SK-N-SH (cell line): Measurements from ENCODE around the gene TMCO6. TPM values are rescaled to one million over a fixed set of nuclear protein-coding genes. Genes with fewer than 3 reads are reported as not detected.
"Not testable (repeated sequence)": the region's sequence is repeated elsewhere in the genome, so short reads cannot be mapped to it uniquely, and the experiment has no call there.

Source experiments
- CTCF ChIA-PET: fragments of 300-600, 350-600 bp; formaldehyde crosslinking; extraction: SDS; loops from one replicate; lab custom pipeline; 2021; lab: Yijun Ruan, JAX
- POLR2A ChIA-PET: fragments of 350-600 bp; sonication (Branson Sonifier 250); formaldehyde crosslinking; extraction: SDS; loops from one replicate; lab custom pipeline; 2020; ENCODE audit warnings: antibody characterized with exemption, inconsistent platforms; lab: Yijun Ruan, JAX
- DNase-seq: peaks from one replicate; pipeline ENCODE4 v3.0.0; 2012
- H2AFZ ChIP-seq: fragments of 200-600 bp; sonication (generic); 2 replicates; pipeline ENCODE4 v1.8.1; 2016; ENCODE audit warnings: antibody characterized with exemption, mild to moderate bottlenecking, low read depth
- H3F3A ChIP-seq: fragments of 200-600 bp; sonication (generic); replicated peaks from 2 replicates; pipeline ENCODE3; 2016; ENCODE audit warnings: antibody characterized with exemption, mild to moderate bottlenecking; ENCODE audit not compliant: insufficient read depth
- H3K27ac ChIP-seq, 2 experiments: fragments of 200-500 bp in 1 of 2; fragments of 200-600 bp in 1 of 2; sonication (Bioruptor generic) in 1 of 2; sonication (generic), shearing (Covaris generic) in 1 of 2; 2 replicates each; pipeline versions ENCODE4 v1.5.1 to v1.6.1; 2014 to 2016; ENCODE audit warnings: low read depth in 2 of 2, inconsistent platforms in 1 of 2, low read length in 1 of 2, mild to moderate bottlenecking in 1 of 2, mixed read lengths in 1 of 2
- H3K27me3 ChIP-seq: fragments of 200-600 bp; sonication (generic), shearing (Covaris generic); 2 replicates; pipeline ENCODE4 v1.6.1; 2016; ENCODE audit warnings: mixed run types; ENCODE audit not compliant: insufficient read depth
- H3K36me3 ChIP-seq, 2 experiments: fragments of 200-500 bp in 1 of 2; fragments of 200-600 bp in 1 of 2; sonication (Bioruptor generic) in 1 of 2; sonication (generic) in 1 of 2; replicated peaks in 1 of 2; 2 replicates each; pipeline versions ENCODE3 to v1.5.1; 2014 to 2016; ENCODE audit warnings: low read length in 1 of 2, mild to moderate bottlenecking in 1 of 2; ENCODE audit not compliant: insufficient read depth in 2 of 2, control insufficient read depth in 1 of 2
- H3K4me1 ChIP-seq, 2 experiments: fragments of 200-500 bp in 1 of 2; fragments of 200-600 bp in 1 of 2; sonication (Bioruptor generic) in 1 of 2; sonication (generic), shearing (Covaris generic) in 1 of 2; 2 replicates each; pipeline versions ENCODE4 v1.5.1 to v1.6.1; 2014 to 2016; ENCODE audit warnings: low read depth in 1 of 2, low read length in 1 of 2, mixed run types in 1 of 2; ENCODE audit not compliant: insufficient read depth in 2 of 2, control insufficient read depth in 1 of 2
- H3K4me2 ChIP-seq: fragments of 200-600 bp; sonication (generic), shearing (Covaris generic); 2 replicates; pipeline ENCODE4 v1.6.1; 2017; ENCODE audit warnings: mixed run types
- H3K4me3 ChIP-seq, 2 experiments: fragments of 200-500 bp in 1 of 2; fragments of 200-600 bp in 1 of 2; sonication (Bioruptor generic) in 1 of 2; sonication (generic), shearing (Covaris generic) in 1 of 2; 2 replicates each; pipeline versions ENCODE4 v1.5.1 to v1.8.1; 2014 to 2016; ENCODE audit warnings: low read depth in 2 of 2, inconsistent platforms in 1 of 2, low read length in 1 of 2, mild to moderate bottlenecking in 1 of 2, mixed read lengths in 1 of 2, moderate library complexity in 1 of 2
- H3K79me2 ChIP-seq: fragments of 200-600 bp; sonication (generic); 2 replicates; pipeline ENCODE4 v1.8.1; 2017; ENCODE audit warnings: mild to moderate bottlenecking; ENCODE audit not compliant: insufficient read depth
- H3K9ac ChIP-seq: fragments of 200-600 bp; sonication (generic); 2 replicates; pipeline ENCODE4 v1.6.1; 2017; ENCODE audit warnings: mixed run types
- H3K9me2 ChIP-seq: fragments of 200-600 bp; sonication (generic); 2 replicates; pipeline ENCODE4 v1.6.1; 2017; ENCODE audit warnings: mixed run types
- H3K9me3 ChIP-seq: fragments of 200-600 bp; sonication (generic); 2 replicates; pipeline ENCODE4 v1.6.1; 2017; ENCODE audit warnings: mixed run types, mild to moderate bottlenecking, moderate library complexity
- H4K20me1 ChIP-seq: fragments of 200-600 bp; sonication (generic); 2 replicates; pipeline ENCODE4 v1.6.1; 2017; ENCODE audit warnings: mild to moderate bottlenecking, mixed run types; ENCODE audit not compliant: insufficient read depth
- EZH2phosphoT487 ChIP-seq: fragments of 200-600 bp; sonication (generic); IDR thresholded peaks from 2 replicates; pipeline ENCODE4 v1.6.1; 2017; ENCODE audit warnings: low read depth, mixed run types, mild to moderate bottlenecking, antibody characterized with exemption, moderate library complexity, borderline replicate concordance
- FOXJ3 ChIP-seq: sonication (generic); formaldehyde crosslinking; IDR thresholded peaks from 2 replicates; pipeline ENCODE4 v1.5.1; 2020; ENCODE audit warnings: mild to moderate bottlenecking, missing genetic modification reagents
- GABPA ChIP-seq: IDR thresholded peaks from 2 replicates; pipeline ENCODE4 v1.4.0; 2012; ENCODE audit warnings: low read depth, mild to moderate bottlenecking
- MEF2A ChIP-seq: IDR thresholded peaks from 2 replicates; pipeline ENCODE4 v1.4.0; 2012; ENCODE audit warnings: low read depth, borderline replicate concordance
- RAD21 ChIP-seq: IDR thresholded peaks from 2 replicates; pipeline ENCODE4 v1.6.1; 2012; ENCODE audit warnings: mild to moderate bottlenecking, low read length
- RXRA ChIP-seq: IDR thresholded peaks from 2 replicates; pipeline ENCODE4 v1.4.0; 2012; ENCODE audit warnings: low read depth, mild to moderate bottlenecking, borderline replicate concordance
- TAF1 ChIP-seq: IDR thresholded peaks from 2 replicates; pipeline ENCODE4 v1.6.1; 2012; ENCODE audit warnings: low read depth, mild to moderate bottlenecking, low read length, moderate library complexity, borderline replicate concordance
- TCF12 ChIP-seq: IDR thresholded peaks from 2 replicates; pipeline ENCODE4 v1.4.0; 2012
- TEAD4 ChIP-seq: IDR thresholded peaks from 2 replicates; pipeline ENCODE4 v1.4.0; 2012; ENCODE audit warnings: mild to moderate bottlenecking, borderline replicate concordance; ENCODE audit not compliant: insufficient read depth
- WGBS: methylation state at CpG from one replicate; pipeline ENCODE4 v1.1.6; 2017; ENCODE audit warnings: low lambda C conversion rate; 5-methylcytosine and 5-hydroxymethylcytosine counted together
- polyA plus RNA-seq, 3 experiments: library from polyadenylated mRNA; depleted of rRNA; stranded (reverse); fragments of >200 nt; gene quantifications; 2 replicates each; pipeline ENCODE4 v1.2.3, GENCODE V29; 2012
- TF ChIP-seq, protein P1 (sequence below): IDR thresholded peaks from 2 replicates; pipeline ENCODE4 v1.6.1; 2012; ENCODE audit warnings: mild to moderate bottlenecking, low read depth, low read length, moderate library complexity
- TF ChIP-seq, protein P2 (sequence below): IDR thresholded peaks from 2 replicates; pipeline ENCODE4 v1.4.0; 2012; ENCODE audit warnings: low read depth, borderline replicate concordance

TMCO6 gene
- polyA plus RNA-seq, 1 of the 3 experiments (the other 2 are of a cell fraction) = 27.7 TPM

- TF ChIP-seq TEAD4 (no peak), TAF1 (peak; percentile 89), RXRA (peak; percentile 40; the same call in 1 of the 2 replicates), EZH2phosphoT487 (no peak), GABPA (peak; percentile 90), FOXJ3 (no peak)
- TF ChIP-seq, protein P1, sequence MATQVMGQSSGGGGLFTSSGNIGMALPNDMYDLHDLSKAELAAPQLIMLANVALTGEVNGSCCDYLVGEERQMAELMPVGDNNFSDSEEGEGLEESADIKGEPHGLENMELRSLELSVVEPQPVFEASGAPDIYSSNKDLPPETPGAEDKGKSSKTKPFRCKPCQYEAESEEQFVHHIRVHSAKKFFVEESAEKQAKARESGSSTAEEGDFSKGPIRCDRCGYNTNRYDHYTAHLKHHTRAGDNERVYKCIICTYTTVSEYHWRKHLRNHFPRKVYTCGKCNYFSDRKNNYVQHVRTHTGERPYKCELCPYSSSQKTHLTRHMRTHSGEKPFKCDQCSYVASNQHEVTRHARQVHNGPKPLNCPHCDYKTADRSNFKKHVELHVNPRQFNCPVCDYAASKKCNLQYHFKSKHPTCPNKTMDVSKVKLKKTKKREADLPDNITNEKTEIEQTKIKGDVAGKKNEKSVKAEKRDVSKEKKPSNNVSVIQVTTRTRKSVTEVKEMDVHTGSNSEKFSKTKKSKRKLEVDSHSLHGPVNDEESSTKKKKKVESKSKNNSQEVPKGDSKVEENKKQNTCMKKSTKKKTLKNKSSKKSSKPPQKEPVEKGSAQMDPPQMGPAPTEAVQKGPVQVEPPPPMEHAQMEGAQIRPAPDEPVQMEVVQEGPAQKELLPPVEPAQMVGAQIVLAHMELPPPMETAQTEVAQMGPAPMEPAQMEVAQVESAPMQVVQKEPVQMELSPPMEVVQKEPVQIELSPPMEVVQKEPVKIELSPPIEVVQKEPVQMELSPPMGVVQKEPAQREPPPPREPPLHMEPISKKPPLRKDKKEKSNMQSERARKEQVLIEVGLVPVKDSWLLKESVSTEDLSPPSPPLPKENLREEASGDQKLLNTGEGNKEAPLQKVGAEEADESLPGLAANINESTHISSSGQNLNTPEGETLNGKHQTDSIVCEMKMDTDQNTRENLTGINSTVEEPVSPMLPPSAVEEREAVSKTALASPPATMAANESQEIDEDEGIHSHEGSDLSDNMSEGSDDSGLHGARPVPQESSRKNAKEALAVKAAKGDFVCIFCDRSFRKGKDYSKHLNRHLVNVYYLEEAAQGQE = no peak
These were observed 25.3 kb downstream of the TMCO6 start, which contains the start of gene WDR55 (continued) for GRCh38 chr5:140664359-140665119.

- H2AFZ ChIP-seq, POLR2A ChIA-PET, DNase-seq, H3K9ac ChIP-seq, H3K4me1 ChIP-seq, H3K9me2 ChIP-seq, H3K4me2 ChIP-seq, H3K4me3 ChIP-seq, H3K27me3 ChIP-seq, H3K27ac ChIP-seq, H3K9me3 ChIP-seq, H3F3A ChIP-seq, H4K20me1 ChIP-seq: not testable (repeated sequence)
- Histone ChIP-seq H3K79me2 (peaks cover 27% of the 10 kb centered on the region), H3K36me3 (peaks cover 52 to 84% of the 10 kb centered on the region in 2 experiments)
- CTCF ChIA-PET = interaction anchor here (2.2 kb wide), 1 partner anchor 15 kb away, joined by 5 read pairs; no protein-coding TSS in a partner anchor
- 100% methylated on average over 2 of the region's 4 CpGs for WGBS
These were observed 31.8 kb downstream of the TMCO6 start for GRCh38 chr5:140671035-140671434.

- Histone ChIP-seq H3K9me2 (no peaks in the 10 kb centered on the region), H4K20me1 (no peaks in the 10 kb centered on the region), H3K27me3 (no peaks in the 10 kb centered on the region), H3F3A (peaks cover 3% of the 10 kb centered on the region), H3K79me2 (peaks cover 21% of the 10 kb centered on the region), H3K4me3 (no peak overlapping the region), H3K4me1 (no peaks in the 10 kb centered on the region; a peak in 1 of 4 replicates), H3K9me3 (no peaks in the 10 kb centered on the region), H2AFZ (no peak overlapping the region), H3K27ac (no peak overlapping the region), H3K36me3 (peaks cover 55 to 89% of the 10 kb centered on the region in 2 experiments), H3K9ac (no peak overlapping the region), H3K4me2 (no peak overlapping the region)
- ChIA-PET POLR2A (interaction anchor here (1.3 kb wide), 1 partner anchor 19 kb away, joined by 3 read pairs; the partner anchor contains the start of genes HARS1 and HARS2), CTCF (interaction anchor here (0.9 to 2.2 kb wide), 2 partner anchors 15 to 170 kb away, joined by 3 to 5 read pairs; no protein-coding TSS in a partner anchor)
- 100% methylated on average over 1 of the region's 7 CpGs for WGBS
- no peak for DNase-seq
- TF ChIP-seq, protein P2, sequence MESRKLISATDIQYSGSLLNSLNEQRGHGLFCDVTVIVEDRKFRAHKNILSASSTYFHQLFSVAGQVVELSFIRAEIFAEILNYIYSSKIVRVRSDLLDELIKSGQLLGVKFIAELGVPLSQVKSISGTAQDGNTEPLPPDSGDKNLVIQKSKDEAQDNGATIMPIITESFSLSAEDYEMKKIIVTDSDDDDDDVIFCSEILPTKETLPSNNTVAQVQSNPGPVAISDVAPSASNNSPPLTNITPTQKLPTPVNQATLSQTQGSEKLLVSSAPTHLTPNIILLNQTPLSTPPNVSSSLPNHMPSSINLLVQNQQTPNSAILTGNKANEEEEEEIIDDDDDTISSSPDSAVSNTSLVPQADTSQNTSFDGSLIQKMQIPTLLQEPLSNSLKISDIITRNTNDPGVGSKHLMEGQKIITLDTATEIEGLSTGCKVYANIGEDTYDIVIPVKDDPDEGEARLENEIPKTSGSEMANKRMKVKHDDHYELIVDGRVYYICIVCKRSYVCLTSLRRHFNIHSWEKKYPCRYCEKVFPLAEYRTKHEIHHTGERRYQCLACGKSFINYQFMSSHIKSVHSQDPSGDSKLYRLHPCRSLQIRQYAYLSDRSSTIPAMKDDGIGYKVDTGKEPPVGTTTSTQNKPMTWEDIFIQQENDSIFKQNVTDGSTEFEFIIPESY = no peak
- TF ChIP-seq TCF12 (no peak), MEF2A (no peak), RAD21 (no peak), RXRA (no peak), TEAD4 (no peak)
These were observed 32.3 kb downstream of the TMCO6 start for GRCh38 chr5:140671472-140672125.
